Psoas muscle (tissue), 8 donors: ENCODE data around the gene HINT3. TPM values are rescaled to one million over a fixed set of nuclear protein-coding genes. Genes with fewer than 3 reads are reported as not detected.
"Not testable (repeated sequence)": the region's sequence is repeated elsewhere in the genome, so short reads cannot be mapped to it uniquely, and the experiment has no call there.

Experiments
- ATAC-seq, 4 donors: fragments of 200-7000 bp; cut with Tn5 transposase; one replicate each; pipeline ENCODE4 v1.9.1; 2020; ENCODE audit warnings: moderate library complexity in 3 of 4, mild to moderate bottlenecking in 2 of 4
- DNase-seq, 2 donors: peaks; one replicate each; pipeline ENCODE4 v3.0.0-alpha.2; 2020
- H3K27ac ChIP-seq: fragments of 200-600 bp; one replicate; pipeline ENCODE4 v1.8.0; 2022
- H3K27me3 ChIP-seq, 3 donors: fragments of 200-600 bp in 1 of 3; one replicate each; pipeline versions ENCODE4 v1.6.1 to v1.8.0; 2013 to 2022; ENCODE audit warnings: low read length in 2 of 3, mild to moderate bottlenecking in 2 of 3, moderate library complexity in 1 of 3; ENCODE audit not compliant: insufficient read depth in 3 of 3
- H3K36me3 ChIP-seq, 2 donors: fragments of 200-600 bp in 1 of 2; one replicate each; pipeline versions ENCODE4 v1.6.1 to v1.8.0; 2013 to 2022; ENCODE audit warnings: low read depth in 1 of 2, mild to moderate bottlenecking in 1 of 2, moderate library complexity in 1 of 2; ENCODE audit not compliant: insufficient read depth in 1 of 2
- H3K4me1 ChIP-seq: fragments of 200-600 bp; one replicate; pipeline ENCODE4 v1.8.0; 2022
- H3K4me3 ChIP-seq: fragments of 200-600 bp; one replicate; pipeline ENCODE4 v1.8.0; 2022; ENCODE audit warnings: mild to moderate bottlenecking
- H3K9me3 ChIP-seq: fragments of 200-600 bp; one replicate; pipeline ENCODE4 v1.8.0; 2022
- CTCF ChIP-seq: fragments of 200-600 bp; IDR thresholded peaks from one replicate; pipeline ENCODE4 v1.8.0; 2022; ENCODE audit warnings: antibody characterized with exemption
- WGBS, 3 donors: extraction: QIAGEN DNeasy Blood & Tissue Kit; methylation state at CpG; one replicate each; pipeline versions ENCODE4 v1.1.6 to v1.1.7; 2013; 5-methylcytosine and 5-hydroxymethylcytosine counted together
- intact Hi-C, 2 donors: fragments of 100-400 bp; cut with DNase I; formaldehyde crosslinking; loops; one replicate each; pipeline versions ENCODE4 v1.11.0 to v1.14.2; 2022
- polyA plus RNA-seq, 3 donors: library from polyadenylated mRNA; stranded (reverse); fragments of 200-250 nt; gene quantifications; one replicate each; pipeline ENCODE4 v1.2.3, GENCODE V29; 2013
- total RNA-seq, 4 donors: library from RNA; stranded (reverse); fragmentation: NEBNext Ultra II Directional in 2 of 4; extraction: Animal tissue kit (Norgen Biotek cat#: 25700) in 2 of 4; gene quantifications; one replicate each; pipeline versions ENCODE4 v1.2.1 to v1.2.4, GENCODE V29; 2021 to 2023
- donor health status: healthy with polysubstance abuse.
- donor health status: DM: no; HTN: no; CAD: no; lungs with moderate emphysema.
- donor health status: Bipolar disorder and iron deficiency.
- donor health status: healthy.
- donor health status: DM: yes; HTN: yes; CAD: no.
- donor health status: DM: no; HTN: no; CAD: no.
- donor health status: DM: no; HTN: no; CAD: no.
- donor health status: DM: yes; HTN: yes; CAD: no.

The HINT3 gene
- total and polyA plus RNA-seq, 7 donors, result 24.0 to 79.9 (median 58.5) TPM

DNA sequence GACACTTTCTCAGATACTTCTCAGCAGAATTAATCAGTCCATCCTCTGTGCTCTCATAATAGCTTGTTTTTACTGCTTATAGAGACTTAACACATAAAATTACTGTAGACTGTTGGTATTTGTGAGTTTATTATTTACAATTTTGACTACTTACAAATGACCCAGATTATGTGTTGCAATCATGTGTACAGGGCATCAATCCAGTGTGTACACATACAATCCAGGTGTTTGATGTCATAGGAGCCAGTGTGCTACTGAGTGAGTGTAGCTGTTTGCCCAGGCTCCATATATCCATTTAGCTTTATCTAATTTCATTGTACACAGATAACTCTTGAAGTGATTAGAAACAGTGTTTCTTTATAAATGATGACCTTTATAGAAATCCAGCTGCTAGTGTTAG is 61.1 kb downstream of the HINT3 start:
- TF ChIP-seq CTCF, result no peak

DNA sequence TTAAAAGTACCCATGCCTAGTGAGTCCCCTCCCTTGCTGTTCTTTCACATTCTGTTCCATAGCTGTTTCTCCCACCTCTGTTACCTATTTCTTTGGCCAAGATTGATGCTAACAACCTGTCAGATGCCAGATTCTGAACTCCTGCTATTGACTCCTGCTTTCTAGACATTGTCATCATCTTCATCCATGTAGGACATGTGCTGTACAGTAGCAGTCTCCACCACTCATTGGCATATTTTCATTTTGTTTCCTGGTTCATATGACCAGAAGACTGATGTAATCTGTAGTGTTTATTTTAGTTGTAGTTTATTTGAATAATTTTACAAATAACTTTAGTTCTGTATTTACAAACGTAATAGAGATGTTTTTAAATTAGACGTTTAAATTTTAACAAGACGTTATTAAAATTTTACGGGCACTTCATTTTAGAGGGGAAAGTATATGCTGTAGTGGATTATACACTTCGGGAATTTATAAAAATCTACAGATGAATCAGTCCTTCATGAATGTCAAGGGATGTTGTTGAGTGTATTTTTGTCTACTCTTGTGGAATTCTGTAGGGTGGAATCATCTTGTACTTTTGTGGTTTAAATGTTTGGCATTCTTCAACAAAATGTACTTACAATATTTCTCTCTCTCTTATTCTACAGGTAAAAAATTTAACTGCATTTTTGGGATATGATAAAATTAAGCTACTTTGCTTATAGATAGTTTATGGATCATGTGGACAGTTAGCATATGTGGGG is 63.9 kb downstream of the HINT3 start:
- WGBS, 3 donors, result 98 to 100% (median 99%) methylated on average over 5 of the region's 5 CpGs
- H3K27ac ChIP-seq, result no peak overlapping the region
- DNase-seq (no peak), ATAC-seq (no peak)
- no peaks in the 10 kb centered on the region for H3K4me1 ChIP-seq
- no peaks in the 10 kb centered on the region for H3K27me3 ChIP-seq
- intact Hi-C loops, result no loop called here
- TF ChIP-seq CTCF, result no peak
- H3K4me3 ChIP-seq, result no peak overlapping the region
- H3K9me3 ChIP-seq, result no peaks in the 10 kb centered on the region
- peaks cover 3 to 93% of the 10 kb centered on the region in 2 donors for H3K36me3 ChIP-seq

More for the DNA sequence above, 61.1 kb downstream of the HINT3 start:
- no peak for DNase-seq
- no peaks in the 10 kb centered on the region for H3K27me3 ChIP-seq
- H3K36me3 ChIP-seq, result peaks cover 3 to 93% of the 10 kb centered on the region in 2 donors
- H3K4me1 ChIP-seq, result no peaks in the 10 kb centered on the region
- no peaks in the 10 kb centered on the region for H3K9me3 ChIP-seq
- no peak overlapping the region for H3K4me3 ChIP-seq
- intact Hi-C loops, result no loop called here
- no peak overlapping the region for H3K27ac ChIP-seq
- no peak for ATAC-seq

- intact Hi-C loops, H3K27ac ChIP-seq, H3K9me3 ChIP-seq, H3K4me3 ChIP-seq, H3K27me3 ChIP-seq, ATAC-seq, H3K4me1 ChIP-seq, DNase-seq: not testable (repeated sequence)
- WGBS, 3 donors, result 97 to 98% (median 97%) methylated on average over 3 of the region's 3 CpGs
- peaks cover 0 to 81% of the 10 kb centered on the region in 2 donors for H3K36me3 ChIP-seq
Measured at GRCh38 chr6:126023474-126023873, 66.9 kb downstream of the HINT3 start.

GRCh38 chr6:126026001-126026400 is 69.4 kb downstream of the HINT3 start:
- intact Hi-C loops, result no loop called here
- no peak for TF ChIP-seq CTCF
- no peaks in the 10 kb centered on the region for H3K27me3 ChIP-seq
- H3K4me1 ChIP-seq, result no peaks in the 10 kb centered on the region
- H3K9me3 ChIP-seq, result no peaks in the 10 kb centered on the region
- H3K27ac ChIP-seq, result no peak overlapping the region
- DNase-seq, result no peak
- WGBS, 3 donors, result 96 to 97% (median 97%) methylated on average over 2 of the region's 2 CpGs
- H3K36me3 ChIP-seq, result peaks cover 0 to 60% of the 10 kb centered on the region in 2 donors
- no peak overlapping the region for H3K4me3 ChIP-seq
- no peak for ATAC-seq

GRCh38 chr6:126027601-126028000 is 71.0 kb downstream of the HINT3 start:
- DNase-seq, result no peak
- Histone ChIP-seq H3K36me3 (peaks cover 0 to 44% of the 10 kb centered on the region in 2 donors), H3K4me3 (no peak overlapping the region), H3K4me1 (no peaks in the 10 kb centered on the region), H3K9me3 (no peaks in the 10 kb centered on the region), H3K27me3 (no peaks in the 10 kb centered on the region), H3K27ac (no peak overlapping the region)
- intact Hi-C loops, result no loop called here
- ATAC-seq, result no peak
- TF ChIP-seq CTCF, result no peak

Other genes starting within 250 kb of the HINT3 start
- 10 to 100 TPM in 1 of 4 donors, 1 to 10 TPM in 3; 4.4 to 80.5 (median 7.5) TPM for gene HEY2, start 207.1 kb upstream of the HINT3 start, total RNA-seq
- gene HEY2, start 207.1 kb upstream of the HINT3 start, polyA plus RNA-seq, result 1 to 10 TPM; 4.2 to 6.2 (median 5.5) TPM
- 10 to 100 TPM in 3 of 4 donors, 1 to 10 TPM in 1; 8.2 to 22.5 (median 13.2) TPM for gene NCOA7, start 165.8 kb upstream of the HINT3 start, total RNA-seq
- 1 to 10 TPM; 3.1 to 7.4 (median 5.6) TPM for gene NCOA7, start 165.8 kb upstream of the HINT3 start, polyA plus RNA-seq
- gene TRMT11, start 29.8 kb downstream of the HINT3 start, total RNA-seq, result 1 to 10 TPM; 7.1 to 9.3 (median 8.6) TPM
- 1 to 10 TPM; 4.1 to 7.8 (median 6.2) TPM for gene TRMT11, start 29.8 kb downstream of the HINT3 start, polyA plus RNA-seq